Activated naive CD8-positive, alpha-beta T cell (primary cell): Measurements from ENCODE around the gene CLEC18C.
"Not testable (repeated sequence)": the region's sequence is repeated elsewhere in the genome, so short reads cannot be mapped to it uniquely, and the experiment has no call there.

Experiments
- H3K27ac Mint-ChIP-seq: one replicate; pipeline ENCODE4 v1.8.0; 2021; ENCODE audit warnings: mixed read lengths
- H3K27me3 Mint-ChIP-seq: one replicate; pipeline ENCODE4 v1.8.0; 2021; ENCODE audit warnings: mixed read lengths
- H3K36me3 Mint-ChIP-seq: one replicate; pipeline ENCODE4 v1.8.0; 2021; ENCODE audit warnings: mixed read lengths
- H3K4me1 Mint-ChIP-seq: one replicate; pipeline ENCODE4 v1.8.0; 2021; ENCODE audit warnings: low read depth, mixed read lengths
- H3K4me3 Mint-ChIP-seq: one replicate; pipeline ENCODE4 v1.8.0; 2021; ENCODE audit warnings: mild to moderate bottlenecking, mixed read lengths
- H3K9me3 Mint-ChIP-seq: one replicate; pipeline ENCODE4 v1.8.0; 2021; ENCODE audit warnings: low read depth, mixed read lengths

Gene CLEC18C

GRCh38 chr16:70188608-70188915, 15.0 kb downstream of the CLEC18C start:
- H3K36me3 Mint-ChIP-seq, result not testable (repeated sequence)

GRCh38 chr16:70190574-70190973, 17.0 kb downstream of the CLEC18C start:
- H3K9me3 Mint-ChIP-seq, H3K36me3 Mint-ChIP-seq: not testable (repeated sequence)

More at GRCh38 chr16:70188608-70188915, 15.0 kb downstream of the CLEC18C start:
- not testable (repeated sequence) for H3K4me3 Mint-ChIP-seq, H3K27ac Mint-ChIP-seq, H3K27me3 Mint-ChIP-seq, H3K4me1 Mint-ChIP-seq, H3K9me3 Mint-ChIP-seq

GRCh38 chr16:70196683-70197300, 23.2 kb downstream of the CLEC18C start:
- H3K4me3 Mint-ChIP-seq, H3K4me1 Mint-ChIP-seq, H3K27me3 Mint-ChIP-seq, H3K36me3 Mint-ChIP-seq, H3K27ac Mint-ChIP-seq, H3K9me3 Mint-ChIP-seq: not testable (repeated sequence)

More at GRCh38 chr16:70190574-70190973, 17.0 kb downstream of the CLEC18C start:
- not testable (repeated sequence) for H3K27me3 Mint-ChIP-seq, H3K4me1 Mint-ChIP-seq, H3K27ac Mint-ChIP-seq, H3K4me3 Mint-ChIP-seq

GRCh38 chr16:70197611-70198010, 24.0 kb downstream of the CLEC18C start:
- not testable (repeated sequence) for H3K4me1 Mint-ChIP-seq, H3K27me3 Mint-ChIP-seq, H3K9me3 Mint-ChIP-seq, H3K4me3 Mint-ChIP-seq, H3K36me3 Mint-ChIP-seq, H3K27ac Mint-ChIP-seq

- not testable (repeated sequence) for H3K27me3 Mint-ChIP-seq, H3K4me1 Mint-ChIP-seq, H3K4me3 Mint-ChIP-seq, H3K9me3 Mint-ChIP-seq, H3K36me3 Mint-ChIP-seq, H3K27ac Mint-ChIP-seq
Measured at GRCh38 chr16:70198230-70198629, 24.6 kb downstream of the CLEC18C start.

GRCh38 chr16:70198666-70199065, 25.1 kb downstream of the CLEC18C start:
- H3K9me3 Mint-ChIP-seq, H3K27ac Mint-ChIP-seq, H3K4me3 Mint-ChIP-seq, H3K27me3 Mint-ChIP-seq, H3K36me3 Mint-ChIP-seq, H3K4me1 Mint-ChIP-seq: not testable (repeated sequence)

- H3K4me1 Mint-ChIP-seq, H3K4me3 Mint-ChIP-seq, H3K27me3 Mint-ChIP-seq, H3K36me3 Mint-ChIP-seq, H3K27ac Mint-ChIP-seq, H3K9me3 Mint-ChIP-seq: not testable (repeated sequence)
Measured at GRCh38 chr16:70199170-70199569, 25.6 kb downstream of the CLEC18C start.

GRCh38 chr16:70200063-70200462, 26.5 kb downstream of the CLEC18C start:
- not testable (repeated sequence) for H3K4me3 Mint-ChIP-seq, H3K27me3 Mint-ChIP-seq, H3K4me1 Mint-ChIP-seq, H3K9me3 Mint-ChIP-seq, H3K27ac Mint-ChIP-seq, H3K36me3 Mint-ChIP-seq

- not testable (repeated sequence) for H3K9me3 Mint-ChIP-seq, H3K36me3 Mint-ChIP-seq, H3K27ac Mint-ChIP-seq, H3K4me3 Mint-ChIP-seq, H3K4me1 Mint-ChIP-seq, H3K27me3 Mint-ChIP-seq
Measured at GRCh38 chr16:70203508-70203907, 29.9 kb downstream of the CLEC18C start.

- not testable (repeated sequence) for H3K36me3 Mint-ChIP-seq, H3K4me3 Mint-ChIP-seq, H3K27me3 Mint-ChIP-seq, H3K27ac Mint-ChIP-seq, H3K4me1 Mint-ChIP-seq, H3K9me3 Mint-ChIP-seq
Measured at GRCh38 chr16:70204010-70204409, 30.4 kb downstream of the CLEC18C start.

- H3K27ac Mint-ChIP-seq, H3K9me3 Mint-ChIP-seq, H3K36me3 Mint-ChIP-seq, H3K4me1 Mint-ChIP-seq, H3K27me3 Mint-ChIP-seq, H3K4me3 Mint-ChIP-seq: not testable (repeated sequence)
Measured at GRCh38 chr16:70204668-70205405, 31.2 kb downstream of the CLEC18C start.

- not testable (repeated sequence) for H3K36me3 Mint-ChIP-seq, H3K27ac Mint-ChIP-seq, H3K9me3 Mint-ChIP-seq, H3K4me1 Mint-ChIP-seq, H3K27me3 Mint-ChIP-seq, H3K4me3 Mint-ChIP-seq
Measured at GRCh38 chr16:70206382-70206781, 32.8 kb downstream of the CLEC18C start.

- not testable (repeated sequence) for H3K4me1 Mint-ChIP-seq, H3K9me3 Mint-ChIP-seq, H3K27ac Mint-ChIP-seq, H3K27me3 Mint-ChIP-seq, H3K4me3 Mint-ChIP-seq, H3K36me3 Mint-ChIP-seq
Measured at GRCh38 chr16:70218586-70218985, 45.0 kb downstream of the CLEC18C start.

GRCh38 chr16:70222574-70222973, 49.0 kb downstream of the CLEC18C start:
- not testable (repeated sequence) for H3K27ac Mint-ChIP-seq, H3K4me1 Mint-ChIP-seq, H3K36me3 Mint-ChIP-seq

GRCh38 chr16:70223216-70223615, 49.6 kb downstream of the CLEC18C start:
- not testable (repeated sequence) for H3K4me3 Mint-ChIP-seq, H3K36me3 Mint-ChIP-seq, H3K4me1 Mint-ChIP-seq, H3K27me3 Mint-ChIP-seq, H3K27ac Mint-ChIP-seq, H3K9me3 Mint-ChIP-seq

More at GRCh38 chr16:70222574-70222973, 49.0 kb downstream of the CLEC18C start:
- H3K9me3 Mint-ChIP-seq, H3K4me3 Mint-ChIP-seq, H3K27me3 Mint-ChIP-seq: not testable (repeated sequence)

GRCh38 chr16:70223971-70224513, 50.5 kb downstream of the CLEC18C start:
- not testable (repeated sequence) for H3K4me1 Mint-ChIP-seq, H3K27me3 Mint-ChIP-seq, H3K9me3 Mint-ChIP-seq, H3K27ac Mint-ChIP-seq, H3K36me3 Mint-ChIP-seq, H3K4me3 Mint-ChIP-seq
